Midbrain (tissue), 1 donor: ENCODE data around the gene NT5C.

Experiments used
- DNase-seq: peaks from one replicate; lab custom pipeline; 2025; lab: John Stamatoyannopoulos, UW

NT5C gene

GRCh38 chr17:75093548-75094158, 37.9 kb downstream of the NT5C start:
- DNase-seq = no peak

DNA sequence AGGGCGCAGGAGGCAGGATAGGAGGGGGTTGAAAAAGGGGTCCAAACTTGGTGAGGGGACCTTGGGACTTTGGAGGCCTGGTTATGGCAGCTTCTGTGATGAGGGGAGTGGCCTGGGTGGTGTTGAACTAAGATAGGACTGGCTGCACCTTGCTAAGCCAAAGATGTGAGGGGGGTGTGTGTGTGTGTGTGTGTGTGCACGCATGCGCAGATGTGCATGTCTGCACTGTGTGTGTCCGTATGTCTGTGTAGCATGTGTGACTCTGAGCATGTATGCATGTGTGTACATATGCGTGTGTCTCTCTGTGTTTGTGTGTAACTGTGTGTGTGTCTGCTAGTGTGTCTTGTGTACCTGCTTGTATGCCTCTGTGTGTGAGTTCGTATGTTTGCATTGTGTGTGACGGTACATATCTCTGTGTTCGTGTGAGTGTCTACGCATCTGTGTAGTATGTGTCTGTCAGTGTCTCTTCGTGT, 39.7 kb downstream of the NT5C start:
- no peak for DNase-seq

GRCh38 chr17:75090871-75091854, 40.4 kb downstream of the NT5C start:
- no peak for DNase-seq

DNA sequence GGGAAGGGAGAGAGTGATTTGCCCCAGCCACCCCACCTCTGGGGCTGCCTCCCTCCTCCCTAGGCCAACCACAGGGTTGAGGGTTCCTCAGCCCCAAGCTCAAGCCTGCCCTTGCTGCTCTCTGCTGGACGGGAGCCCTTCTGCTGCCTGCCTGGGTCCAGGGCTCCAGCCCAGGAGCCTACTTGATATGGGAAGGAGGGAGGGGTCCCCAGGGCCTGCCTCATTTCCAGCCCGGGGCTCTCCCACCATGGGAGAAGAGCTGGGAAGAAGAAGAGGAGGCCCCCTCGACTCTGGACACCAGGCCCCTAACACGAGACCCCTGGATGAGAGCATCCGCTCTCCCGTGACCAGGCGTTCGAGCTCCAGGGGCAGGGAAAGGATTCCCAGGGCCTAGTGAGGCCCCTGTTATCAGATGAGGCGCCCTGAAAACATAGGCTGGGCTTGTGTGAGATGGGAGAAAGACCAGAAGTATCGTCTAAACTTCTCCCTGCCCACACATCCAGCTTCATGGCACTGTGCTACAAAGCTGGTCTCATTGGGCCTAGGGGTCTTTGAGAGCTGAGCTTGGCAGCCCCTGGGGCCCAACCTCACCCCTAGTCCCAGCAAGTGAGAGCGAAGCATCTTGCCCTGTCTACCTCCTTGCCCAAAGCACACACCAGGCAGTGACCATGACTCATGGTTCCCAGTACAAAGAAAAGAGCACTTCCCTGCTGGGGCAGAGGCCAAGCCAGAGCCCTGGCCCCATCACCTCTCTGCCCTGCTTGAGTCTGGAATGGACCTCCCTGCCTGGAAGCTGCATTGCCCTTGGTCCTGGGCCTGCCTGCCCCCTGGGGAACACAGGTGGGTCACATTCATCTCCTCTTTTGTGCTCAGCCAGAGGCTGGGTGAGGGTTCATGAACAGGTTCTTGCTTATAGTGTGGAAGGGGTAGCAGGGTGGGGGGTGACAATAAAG, 42.8 kb downstream of the NT5C start:
- no peak for DNase-seq

DNA sequence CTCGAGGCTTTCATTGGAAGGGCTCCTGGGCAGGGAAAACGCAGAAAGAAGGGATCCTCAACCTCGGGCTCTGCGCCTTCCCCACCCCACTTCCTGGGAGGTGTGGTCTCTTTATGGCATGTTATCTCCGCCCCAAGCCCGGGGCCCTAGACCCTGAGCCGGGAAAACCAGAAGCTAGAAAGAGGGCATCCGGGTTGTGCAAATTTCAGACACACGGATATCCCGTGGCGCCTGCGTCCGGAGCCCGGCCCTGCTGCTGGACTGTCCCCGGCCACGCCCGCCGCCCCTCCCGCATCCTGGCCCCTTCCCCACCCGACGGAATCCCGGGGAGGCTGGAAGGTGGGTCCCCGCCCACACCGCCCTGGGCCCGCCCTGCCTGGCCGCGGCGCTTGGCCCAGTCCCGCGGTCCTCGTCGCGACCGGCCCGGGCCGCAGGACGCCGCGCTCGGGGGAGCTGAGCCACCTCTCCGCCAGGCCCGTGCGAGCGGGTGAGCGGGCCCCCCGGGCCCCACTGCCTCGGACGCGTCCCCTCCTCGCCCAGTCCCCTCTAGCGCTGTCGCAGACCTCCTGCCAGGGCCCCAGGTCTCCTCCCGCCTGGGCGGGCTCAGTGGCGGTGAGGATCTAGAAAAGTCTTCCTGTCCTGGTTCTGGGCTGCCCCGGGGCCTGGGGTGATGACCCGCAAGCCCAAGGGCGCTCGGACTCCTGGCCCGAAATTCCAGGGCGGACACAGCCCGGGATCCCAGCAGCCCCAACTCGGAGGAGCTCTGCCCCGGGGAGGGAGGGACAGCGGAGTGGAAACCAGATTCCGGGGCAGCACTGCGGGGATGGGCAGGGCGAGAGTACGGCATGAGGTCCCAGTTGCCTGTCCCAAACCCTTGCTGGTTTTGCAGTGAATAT, 43.7 kb downstream of the NT5C start, which contains the start of gene SLC16A5:
Gene SLC16A5, plus strand, starts transcription at position 397 of the 896 bp plus-strand sequence. CDS start 5,683 bp downstream, outside the sequence.
- no peak for DNase-seq

- DNase-seq = no peak
These were observed 44.4 kb downstream of the NT5C start for GRCh38 chr17:75087182-75087557.

- no peak for DNase-seq
These were observed 44.9 kb downstream of the NT5C start for GRCh38 chr17:75086496-75087181.

GRCh38 chr17:75084039-75084660, 47.4 kb downstream of the NT5C start:
- DNase-seq = no peak

DNA sequence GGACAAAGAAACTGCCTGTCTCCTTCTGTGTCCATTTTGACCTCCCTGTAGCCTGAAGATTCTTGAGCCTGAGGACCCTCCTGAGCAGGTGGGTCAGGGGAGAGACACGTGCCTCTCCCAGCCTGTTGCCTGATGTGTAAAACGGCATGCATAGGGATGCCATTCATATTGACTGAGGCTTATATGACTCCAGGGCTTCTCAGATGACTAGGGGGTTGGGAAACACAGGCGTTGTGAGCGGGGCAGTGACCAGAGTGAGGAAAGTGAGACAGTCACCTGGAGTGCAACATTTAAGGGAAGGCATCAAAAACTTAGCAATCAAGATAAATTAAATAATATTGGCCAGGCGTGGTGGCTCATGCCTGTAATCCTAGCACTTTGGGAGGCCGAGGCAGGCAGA, 48.9 kb downstream of the NT5C start:
- no peak for DNase-seq

- DNase-seq = no peak
These were observed 49.7 kb downstream of the NT5C start for GRCh38 chr17:75081611-75082540.
